Measurements from ENCODE around the gene ZFAND2A.

Gene ZFAND2A

DNA sequence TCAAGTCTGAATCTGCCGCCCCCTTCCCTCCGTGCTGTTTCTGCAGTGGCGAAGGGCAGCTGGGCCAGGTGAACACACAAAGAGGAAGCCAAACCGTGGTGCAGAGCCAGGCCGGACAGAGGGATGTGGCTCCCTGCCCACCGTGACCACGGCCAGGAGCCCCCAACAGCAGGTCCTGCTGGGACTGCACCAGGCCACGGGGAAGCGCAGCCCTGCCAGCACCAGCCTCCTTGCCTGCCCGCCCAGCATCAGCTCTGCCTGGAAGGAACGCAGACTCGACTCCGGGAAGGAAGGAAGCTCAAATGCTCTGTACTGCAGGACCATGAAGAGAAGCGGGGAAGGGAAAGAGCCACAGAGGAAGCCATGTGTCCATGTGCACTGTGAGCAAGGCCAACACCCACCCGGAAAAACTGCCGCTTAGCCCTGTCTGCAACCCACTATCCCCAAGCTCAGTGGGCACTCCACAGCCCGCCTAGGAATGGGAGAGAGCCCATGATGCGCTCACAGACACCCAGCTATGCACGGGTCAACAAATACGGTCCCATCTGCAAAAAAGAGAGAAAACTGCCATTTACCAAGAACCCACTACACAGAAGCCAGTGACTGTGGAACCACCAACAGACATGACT is 53.1 kb downstream of the ZFAND2A start:
- no peak for DNase-seq (ENCODE audit: low read depth in 2 of 2)

DNA sequence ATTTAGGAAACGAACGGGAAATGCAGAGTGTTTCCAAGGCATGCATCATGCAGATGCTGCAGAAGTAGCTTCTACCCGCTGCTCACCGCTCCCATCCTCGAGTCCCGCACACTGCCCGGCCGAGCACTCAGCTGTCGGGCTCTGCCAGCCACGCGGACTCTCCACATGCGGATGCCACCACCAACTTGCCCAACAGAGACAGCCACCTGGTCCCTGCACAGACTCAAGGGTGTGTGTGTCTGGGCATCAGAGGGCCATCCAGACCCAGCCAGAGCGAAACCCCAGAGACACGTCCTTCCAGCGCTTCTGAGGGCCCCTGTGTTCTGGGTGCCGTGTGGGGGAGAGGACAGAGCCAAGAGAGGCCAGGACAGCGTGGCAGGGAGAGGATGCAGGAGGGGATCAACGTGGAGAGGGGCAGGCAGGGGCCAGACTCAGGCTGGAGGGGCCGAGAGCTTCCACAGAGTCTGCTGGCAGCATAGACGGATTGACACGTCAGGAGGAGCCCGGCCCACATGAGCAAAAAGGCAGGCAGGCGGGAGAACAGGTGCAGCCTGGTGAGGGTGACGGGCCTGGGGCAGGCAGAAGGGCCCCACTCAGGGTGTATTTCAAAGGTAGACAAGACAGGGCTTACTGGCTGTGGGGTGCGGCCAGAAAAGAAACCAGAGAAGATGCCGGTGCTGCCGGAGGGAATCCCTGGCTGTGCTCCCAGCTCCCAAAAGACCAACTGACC is 53.8 kb downstream of the ZFAND2A start:
- DNase-seq (ENCODE audit: low read depth in 2 of 2): no peak

DNA sequence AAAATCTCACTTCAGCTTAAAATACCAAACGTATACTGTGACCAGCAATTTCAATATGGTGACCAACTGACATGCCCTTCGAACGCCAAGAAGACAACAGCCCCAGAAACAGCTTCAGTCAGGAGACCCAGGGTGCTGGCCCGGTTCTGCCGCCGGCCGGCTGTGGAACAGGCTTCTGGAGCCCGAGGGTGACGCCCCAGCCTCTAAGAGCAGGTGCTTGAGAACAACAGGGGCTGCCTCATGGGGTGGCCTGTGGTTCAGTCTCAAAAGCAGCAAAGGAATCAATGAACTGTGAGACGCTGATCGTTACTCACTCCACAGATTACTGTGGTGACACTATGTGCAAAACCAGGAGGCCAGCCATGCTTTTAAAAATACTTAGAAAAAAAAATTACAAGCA is 54.8 kb downstream of the ZFAND2A start:
- no peak for DNase-seq (ENCODE audit: low read depth in 2 of 2)

DNA sequence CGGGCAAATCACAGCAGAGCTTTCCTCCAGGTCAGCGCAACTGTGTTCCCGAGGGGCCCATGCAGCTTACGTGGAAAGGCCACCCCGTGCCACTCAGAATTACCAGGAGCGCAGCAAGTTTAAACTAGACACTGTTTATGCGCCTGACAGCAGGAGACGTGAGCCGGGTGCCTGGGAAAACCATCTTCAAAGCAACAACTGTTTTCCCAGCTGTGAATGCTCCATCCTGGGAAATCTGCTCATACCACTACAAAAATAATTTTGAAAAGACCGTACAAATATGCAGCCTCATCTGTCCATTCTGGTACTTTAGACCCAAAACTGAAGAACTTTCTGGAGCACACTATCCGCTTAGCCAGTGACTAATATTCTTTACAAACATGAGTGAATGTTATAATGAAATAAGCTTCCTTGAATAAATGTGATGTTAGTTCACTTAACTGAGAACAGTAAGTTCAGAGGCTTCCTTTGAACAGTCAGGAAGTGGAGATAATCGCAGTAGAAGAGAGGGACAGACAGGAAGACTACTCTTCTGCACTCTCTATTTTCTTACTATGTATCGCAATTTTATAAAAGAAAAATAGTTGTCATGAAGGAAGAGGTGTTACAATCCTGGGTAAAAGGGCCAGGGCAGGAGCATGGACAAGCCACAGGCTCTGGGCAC is 55.3 kb downstream of the ZFAND2A start:
- no peak for DNase-seq (ENCODE audit: low read depth in 2 of 2)

DNA sequence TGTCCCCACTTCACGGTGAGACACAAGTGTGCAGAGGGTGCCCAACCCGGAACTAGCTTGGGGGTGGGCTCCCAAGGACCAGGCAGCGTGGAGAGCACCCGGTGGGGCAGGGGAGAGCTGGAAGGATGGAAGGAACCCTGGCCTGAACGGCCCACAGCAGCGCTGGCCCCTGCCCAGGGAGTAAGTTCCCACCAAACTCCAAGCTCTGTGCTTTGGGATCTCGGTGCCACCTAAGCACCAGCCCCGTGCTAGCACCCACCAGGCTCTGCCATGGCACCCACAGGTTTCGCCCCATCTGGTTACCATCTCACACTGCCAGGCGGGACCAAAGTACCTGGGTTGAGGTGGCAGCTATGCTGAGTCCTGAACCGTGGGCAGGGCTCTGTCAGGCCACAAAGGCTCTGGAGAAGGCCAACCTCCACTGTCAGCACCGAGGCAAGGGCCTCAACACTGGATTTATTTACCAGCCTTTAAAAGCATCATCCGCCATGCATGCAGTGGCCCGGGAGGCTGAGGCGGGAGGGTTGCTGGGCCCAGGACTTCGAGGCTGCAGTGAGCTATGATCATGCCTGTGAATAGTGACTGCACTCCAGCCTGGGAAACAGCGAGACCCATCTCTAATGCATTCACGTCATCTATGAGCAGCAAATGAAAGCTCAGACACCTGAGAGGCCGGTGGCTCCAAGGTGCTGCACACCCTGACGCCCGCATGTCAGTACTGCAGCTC is 56.0 kb downstream of the ZFAND2A start:
- DNase-seq (ENCODE audit: low read depth in 2 of 2): no peak

DNA sequence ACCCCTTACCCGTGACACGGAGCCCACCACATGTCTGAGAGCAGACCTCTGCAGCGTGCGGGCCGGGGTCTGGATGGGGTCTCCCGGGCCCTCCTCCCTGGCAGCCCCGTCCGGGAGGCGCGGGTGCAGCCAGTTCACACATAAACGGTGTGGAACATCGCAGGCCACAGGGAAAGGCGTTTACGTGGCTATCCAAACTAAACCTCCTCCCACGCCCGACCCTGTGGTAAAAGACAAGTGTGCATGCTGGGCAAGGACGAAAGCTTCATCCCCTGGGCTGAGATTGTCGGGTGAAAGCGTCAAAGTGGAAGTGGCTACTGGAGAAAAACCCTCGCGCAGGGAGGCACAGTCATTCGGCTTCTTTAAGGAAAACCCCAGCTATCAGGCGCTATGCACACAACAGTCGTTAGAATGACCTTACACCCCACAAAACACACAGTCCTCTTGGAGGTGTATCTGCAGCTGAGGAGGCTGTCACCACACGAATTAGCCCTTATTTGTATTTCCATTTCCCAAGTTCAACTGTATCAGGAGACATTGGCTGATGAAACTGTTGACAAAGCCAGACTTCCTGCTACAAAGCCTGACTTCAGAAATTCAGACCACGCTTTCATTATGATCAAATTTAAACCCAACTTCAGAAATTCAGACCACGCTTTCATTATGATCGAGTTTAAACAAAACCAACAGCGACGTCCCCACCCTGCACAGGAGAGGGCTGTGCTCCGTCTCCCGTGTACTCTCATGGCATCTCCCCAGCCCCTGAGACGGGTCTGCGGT is 56.8 kb downstream of the ZFAND2A start:
- DNase-seq (ENCODE audit: low read depth in 2 of 2): no peak
